ENCODE measurements around the gene LRRC36. TPM values are rescaled to one million over a fixed set of nuclear protein-coding genes. Genes with fewer than 3 reads are reported as not detected.

Gene LRRC36
- total and polyA plus RNA-seq, 2 of the 13 experiments (the other 11 are each of a cell fraction or from before 2014, with no cell fraction given), result 0.12 to 0.15 TPM

- TF ChIP-seq EP300 (IDR thresholded peaks at IDR 0.05; ENCODE audit: low read depth in 2 of 2, low read length in 2 of 2) (no peak), EP300 (CRISPR knock-in tag; IDR thresholded peaks at IDR 0.05; ENCODE audit: borderline replicate concordance) (no peak), ZNF766 (CRISPR knock-in tag; IDR thresholded peaks at IDR 0.05; ENCODE audit: borderline replicate concordance) (0 out of 2 replicates have a peak, but pooled peaks have one; percentile 43), ZSCAN9 (CRISPR knock-in tag; IDR thresholded peaks at IDR 0.05; ENCODE audit: borderline replicate concordance) (no peak), FOXK2 (IDR thresholded peaks at IDR 0.05) (no peak), NCOA5 (CRISPR knock-in tag; IDR thresholded peaks at IDR 0.05) (no peak), TOPORS (CRISPR knock-in tag; IDR thresholded peaks at IDR 0.05) (0 out of 2 replicates have a peak, but pooled peaks have one; percentile 54), POLR2AphosphoS2 (IDR thresholded peaks at IDR 0.05; ENCODE audit: low read depth, low read length) (no peak), ZNF773 (CRISPR knock-in tag; IDR thresholded peaks at IDR 0.05; ENCODE audit: borderline replicate concordance) (no peak), ZNF772 (CRISPR knock-in tag; IDR thresholded peaks at IDR 0.05) (no peak), SP1 (IDR thresholded peaks at IDR 0.05) (no peak), SP1 (CRISPR knock-in tag; IDR thresholded peaks at IDR 0.05) (peak; percentile 72), ZFYVE20 (CRISPR knock-in tag; IDR thresholded peaks at IDR 0.05; ENCODE audit: borderline replicate concordance, low read depth) (no peak), ERF (CRISPR knock-in tag; IDR thresholded peaks at IDR 0.05) (0 out of 2 replicates have a peak, but pooled peaks have one; percentile 40), CTCF (CRISPR knock-in tag; IDR thresholded peaks at IDR 0.05) (peak; percentile 91), IKZF1 (IDR thresholded peaks at IDR 0.05) (no peak), ZKSCAN5 (CRISPR knock-in tag; IDR thresholded peaks at IDR 0.05) (no peak), KDM2A (CRISPR knock-in tag; IDR thresholded peaks at IDR 0.05; ENCODE audit: borderline replicate concordance, low read depth) (peak; percentile 72; the same call in 1 of the 2 replicates), BRD4 (CRISPR knock-in tag; IDR thresholded peaks at IDR 0.05) (peak; percentile 32; the same call in 1 of the 2 replicates), RAD51 (IDR thresholded peaks at IDR 0.05; ENCODE audit: borderline replicate concordance) (no peak), SRY (CRISPR knock-in tag; IDR thresholded peaks at IDR 0.05) (no peak), ZNF207 (IDR thresholded peaks at IDR 0.05; ENCODE audit: borderline replicate concordance) (no peak)
- TF ChIP-seq, protein P1, sequence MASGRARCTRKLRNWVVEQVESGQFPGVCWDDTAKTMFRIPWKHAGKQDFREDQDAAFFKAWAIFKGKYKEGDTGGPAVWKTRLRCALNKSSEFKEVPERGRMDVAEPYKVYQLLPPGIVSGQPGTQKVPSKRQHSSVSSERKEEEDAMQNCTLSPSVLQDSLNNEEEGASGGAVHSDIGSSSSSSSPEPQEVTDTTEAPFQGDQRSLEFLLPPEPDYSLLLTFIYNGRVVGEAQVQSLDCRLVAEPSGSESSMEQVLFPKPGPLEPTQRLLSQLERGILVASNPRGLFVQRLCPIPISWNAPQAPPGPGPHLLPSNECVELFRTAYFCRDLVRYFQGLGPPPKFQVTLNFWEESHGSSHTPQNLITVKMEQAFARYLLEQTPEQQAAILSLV (CRISPR knock-in tag; IDR thresholded peaks at IDR 0.05; ENCODE audit: borderline replicate concordance), result peak; percentile 68; the same call in 1 of the 2 replicates
- TF ChIP-seq, protein P2, sequence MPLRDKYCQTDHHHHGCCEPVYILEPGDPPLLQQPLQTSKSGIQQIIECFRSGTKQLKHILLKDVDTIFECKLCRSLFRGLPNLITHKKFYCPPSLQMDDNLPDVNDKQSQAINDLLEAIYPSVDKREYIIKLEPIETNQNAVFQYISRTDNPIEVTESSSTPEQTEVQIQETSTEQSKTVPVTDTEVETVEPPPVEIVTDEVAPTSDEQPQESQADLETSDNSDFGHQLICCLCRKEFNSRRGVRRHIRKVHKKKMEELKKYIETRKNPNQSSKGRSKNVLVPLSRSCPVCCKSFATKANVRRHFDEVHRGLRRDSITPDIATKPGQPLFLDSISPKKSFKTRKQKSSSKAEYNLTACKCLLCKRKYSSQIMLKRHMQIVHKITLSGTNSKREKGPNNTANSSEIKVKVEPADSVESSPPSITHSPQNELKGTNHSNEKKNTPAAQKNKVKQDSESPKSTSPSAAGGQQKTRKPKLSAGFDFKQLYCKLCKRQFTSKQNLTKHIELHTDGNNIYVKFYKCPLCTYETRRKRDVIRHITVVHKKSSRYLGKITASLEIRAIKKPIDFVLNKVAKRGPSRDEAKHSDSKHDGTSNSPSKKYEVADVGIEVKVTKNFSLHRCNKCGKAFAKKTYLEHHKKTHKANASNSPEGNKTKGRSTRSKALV (CRISPR knock-in tag; IDR thresholded peaks at IDR 0.05), result 0 out of 2 replicates have a peak, but pooled peaks have one; percentile 52
- TF ChIP-seq, protein P3, sequence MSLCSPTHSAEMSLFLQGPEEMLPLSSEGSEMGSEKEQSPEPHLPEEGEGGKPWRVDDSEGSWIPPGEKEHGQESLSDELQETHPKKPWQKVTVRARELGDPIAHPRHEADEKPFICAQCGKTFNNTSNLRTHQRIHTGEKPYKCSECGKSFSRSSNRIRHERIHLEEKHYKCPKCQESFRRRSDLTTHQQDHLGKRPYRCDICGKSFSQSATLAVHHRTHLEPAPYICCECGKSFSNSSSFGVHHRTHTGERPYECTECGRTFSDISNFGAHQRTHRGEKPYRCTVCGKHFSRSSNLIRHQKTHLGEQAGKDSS (CRISPR knock-in tag; IDR thresholded peaks at IDR 0.05; ENCODE audit: borderline replicate concordance, low read depth), result peak; percentile 70; the same call in 1 of the 2 replicates
Observed at GRCh38 chr16:67326472-67327309, at the start of gene LRRC36, which contains the start of gene KCTD19 (continued).
